ENCODE results near the gene ARHGAP10. TPM values are rescaled to one million over a fixed set of nuclear protein-coding genes. Genes with fewer than 3 reads are reported as not detected.
A peak's percentile ranks its signal among the peaks of the same experiment; 100 is the strongest.

The ARHGAP10 gene
- total and polyA plus RNA-seq, 2 donors from 2014 or later: 13.4 to 20.3 TPM

DNA sequence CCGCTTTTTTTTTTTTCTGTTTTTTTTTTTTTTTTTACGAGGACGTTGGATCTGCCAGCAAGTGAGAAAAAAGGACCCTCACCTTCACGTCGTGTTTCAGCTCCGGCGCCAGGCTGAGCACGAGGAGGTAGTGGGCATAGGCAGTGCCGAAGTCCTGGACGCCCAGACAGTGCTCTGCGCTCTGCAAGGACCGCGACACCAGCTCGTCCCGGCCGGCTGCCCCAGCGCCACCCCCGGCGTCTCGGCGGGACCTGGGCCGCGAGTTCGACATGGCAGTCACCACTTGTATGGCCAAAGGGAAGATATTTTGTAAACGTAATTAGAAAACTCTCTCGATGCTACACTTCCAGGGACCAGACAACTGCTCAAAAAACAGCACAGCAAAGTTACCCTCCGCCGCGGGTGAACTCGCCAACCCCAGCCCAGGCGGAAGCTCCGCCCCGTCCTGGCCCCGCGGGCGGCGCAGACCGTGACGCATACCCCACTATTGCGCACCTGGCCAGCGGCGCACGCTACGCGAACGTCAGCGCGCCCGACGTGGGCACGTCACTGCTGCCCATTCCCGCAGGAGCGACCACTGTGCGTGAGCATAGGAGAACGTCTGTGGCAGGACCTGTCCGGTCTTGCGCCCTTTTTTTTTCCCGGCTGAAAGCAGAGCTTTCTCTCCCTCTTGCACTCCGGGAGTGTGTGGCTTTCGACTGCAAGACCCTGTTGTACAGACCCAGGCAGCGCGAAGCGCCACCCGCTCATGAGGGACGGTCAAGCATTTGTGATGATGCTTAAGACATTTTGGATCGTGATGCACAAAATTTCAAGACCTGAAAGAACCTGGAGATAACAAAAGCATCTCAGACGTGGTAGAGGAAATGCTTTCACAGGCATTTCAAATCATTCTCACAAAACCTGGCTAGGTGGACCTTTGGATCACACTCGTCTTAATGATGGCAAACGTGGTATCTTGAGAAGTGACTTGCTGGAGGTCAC, 47.9 kb upstream of the ARHGAP10 start, which contains the start of gene PRMT9:
TSS of gene PRMT9 (minus strand) at position 447 of the 984 bp plus-strand sequence. CDS start at position 271, 176 bp downstream.
- H3K27ac ChIP-seq (ENCODE audit: low read depth in 2 of 2, low read length in 2 of 2): peak within 1 kb of the TSS; percentile 66 to 95
- H3K4me1 ChIP-seq (ENCODE audit: control insufficient read depth in 2 of 3, insufficient read depth in 2 of 3, low read depth in 1 of 3, low read length in 3 of 3): peaks cover 0 to 9% (median 3%) of the 10 kb centered on the region in 3 donors
- H3K9ac ChIP-seq (ENCODE audit: low read length in 3 of 3): peak within 1 kb of the TSS; percentile 74 to 93 (median 81)
- peaks cover 0 to 2% (median 0%) of the 10 kb centered on the region in 3 donors for H3K36me3 ChIP-seq (ENCODE audit: control insufficient read depth in 2 of 3, insufficient read depth in 3 of 3, low read length in 3 of 3)
- peak within 1 kb of the TSS; percentile 73 to 94 (median 90) for H3K4me3 ChIP-seq (ENCODE audit: low read length in 3 of 3)
- DNase-seq: peak; percentile 93 to 96 (median 95)
- no peak for TF ChIP-seq CTCF (IDR thresholded peaks at IDR 0.05; ENCODE audit: borderline replicate concordance, extremely low read depth, insufficient read depth)
- no peaks in the 10 kb centered on the region for H3K9me3 ChIP-seq (ENCODE audit: control insufficient read depth in 2 of 3, insufficient read depth in 1 of 3, low read length in 3 of 3)
- FAIRE-seq: no peak
- intact Hi-C loops (cut with DNase I): no loop called here
- H3K27me3 ChIP-seq (ENCODE audit: control insufficient read depth, insufficient read depth, low read length): no peaks in the 10 kb centered on the region

DNA sequence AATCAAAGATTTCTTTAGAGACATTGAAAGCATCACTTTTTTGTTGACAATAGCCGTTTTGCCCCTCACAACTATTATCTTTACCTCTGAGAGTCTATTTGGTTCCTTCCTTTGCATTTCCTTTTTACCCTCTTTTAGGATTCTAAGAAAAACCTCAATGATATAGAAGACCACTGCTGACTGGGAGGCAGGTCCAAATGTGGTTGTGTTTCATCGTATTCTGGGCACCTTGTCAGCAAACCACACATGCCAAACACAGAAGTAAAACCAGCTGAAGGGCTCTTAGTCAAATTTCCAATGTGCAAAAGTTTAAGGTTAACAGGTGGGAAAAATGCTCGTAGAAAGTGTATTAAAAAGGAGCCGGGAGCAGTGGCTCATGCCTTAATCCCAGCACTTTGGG, 42.8 kb upstream of the ARHGAP10 start:
- no peak overlapping the region for H3K27ac ChIP-seq (ENCODE audit: low read depth in 2 of 2, low read length in 2 of 2)
- DNase-seq (no peak), FAIRE-seq (no peak)
- no peak overlapping the region for H3K4me3 ChIP-seq (ENCODE audit: low read length in 3 of 3)
- no peaks in the 10 kb centered on the region for H3K27me3 ChIP-seq (ENCODE audit: control insufficient read depth, insufficient read depth, low read length)
- TF ChIP-seq CTCF (IDR thresholded peaks at IDR 0.05; ENCODE audit: borderline replicate concordance, extremely low read depth, insufficient read depth): no peak
- peaks cover 0 to 7% (median 0%) of the 10 kb centered on the region in 3 donors for H3K4me1 ChIP-seq (ENCODE audit: control insufficient read depth in 2 of 3, insufficient read depth in 2 of 3, low read depth in 1 of 3, low read length in 3 of 3)
- intact Hi-C loops (cut with DNase I): no loop called here
- H3K9me3 ChIP-seq (ENCODE audit: control insufficient read depth in 2 of 3, insufficient read depth in 1 of 3, low read length in 3 of 3): no peaks in the 10 kb centered on the region
- no peaks in the 10 kb centered on the region for H3K36me3 ChIP-seq (ENCODE audit: control insufficient read depth in 2 of 3, insufficient read depth in 3 of 3, low read length in 3 of 3)
- no peak overlapping the region for H3K9ac ChIP-seq (ENCODE audit: low read length in 3 of 3)

DNA sequence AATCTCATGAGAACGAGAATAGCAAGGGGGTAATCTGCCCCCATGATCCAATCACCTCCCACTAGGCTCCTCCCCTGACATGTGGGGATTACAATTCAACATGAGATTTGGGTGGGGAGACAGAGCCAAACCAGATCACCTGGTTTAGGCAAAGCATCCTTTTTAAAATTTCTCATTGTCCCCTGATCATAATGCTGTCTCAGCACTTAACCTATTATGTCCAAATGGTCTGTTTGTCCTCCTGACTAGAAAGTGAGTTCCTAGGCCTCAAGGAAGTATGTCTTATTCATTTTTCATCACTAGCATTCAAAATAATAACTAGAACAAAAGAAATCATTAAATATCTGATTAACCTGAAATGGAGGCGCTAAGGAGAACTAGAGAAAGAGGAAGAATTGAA, 40.1 kb upstream of the ARHGAP10 start:
- FAIRE-seq (no peak), DNase-seq (no peak)
- Histone ChIP-seq H3K9ac (ENCODE audit: low read length in 3 of 3) (no peak overlapping the region), H3K27me3 (ENCODE audit: control insufficient read depth, insufficient read depth, low read length) (no peaks in the 10 kb centered on the region), H3K27ac (ENCODE audit: low read depth in 2 of 2, low read length in 2 of 2) (no peak overlapping the region), H3K4me1 (ENCODE audit: control insufficient read depth in 2 of 3, insufficient read depth in 2 of 3, low read depth in 1 of 3, low read length in 3 of 3) (no peaks in the 10 kb centered on the region), H3K36me3 (ENCODE audit: control insufficient read depth in 2 of 3, insufficient read depth in 3 of 3, low read length in 3 of 3) (no peaks in the 10 kb centered on the region), H3K4me3 (ENCODE audit: low read length in 3 of 3) (no peak overlapping the region), H3K9me3 (ENCODE audit: control insufficient read depth in 2 of 3, insufficient read depth in 1 of 3, low read length in 3 of 3) (no peaks in the 10 kb centered on the region)
- no peak for TF ChIP-seq CTCF (IDR thresholded peaks at IDR 0.05; ENCODE audit: borderline replicate concordance, extremely low read depth, insufficient read depth)
- intact Hi-C loops (cut with DNase I): no loop called here

Measured in kidney (tissue), 14 donors.